ENCODE measurements around the gene CCIN.
"Not testable (repeated sequence)": the region's sequence is repeated elsewhere in the genome, so short reads cannot be mapped to it uniquely, and the experiment has no call there.

The CCIN gene

DNA sequence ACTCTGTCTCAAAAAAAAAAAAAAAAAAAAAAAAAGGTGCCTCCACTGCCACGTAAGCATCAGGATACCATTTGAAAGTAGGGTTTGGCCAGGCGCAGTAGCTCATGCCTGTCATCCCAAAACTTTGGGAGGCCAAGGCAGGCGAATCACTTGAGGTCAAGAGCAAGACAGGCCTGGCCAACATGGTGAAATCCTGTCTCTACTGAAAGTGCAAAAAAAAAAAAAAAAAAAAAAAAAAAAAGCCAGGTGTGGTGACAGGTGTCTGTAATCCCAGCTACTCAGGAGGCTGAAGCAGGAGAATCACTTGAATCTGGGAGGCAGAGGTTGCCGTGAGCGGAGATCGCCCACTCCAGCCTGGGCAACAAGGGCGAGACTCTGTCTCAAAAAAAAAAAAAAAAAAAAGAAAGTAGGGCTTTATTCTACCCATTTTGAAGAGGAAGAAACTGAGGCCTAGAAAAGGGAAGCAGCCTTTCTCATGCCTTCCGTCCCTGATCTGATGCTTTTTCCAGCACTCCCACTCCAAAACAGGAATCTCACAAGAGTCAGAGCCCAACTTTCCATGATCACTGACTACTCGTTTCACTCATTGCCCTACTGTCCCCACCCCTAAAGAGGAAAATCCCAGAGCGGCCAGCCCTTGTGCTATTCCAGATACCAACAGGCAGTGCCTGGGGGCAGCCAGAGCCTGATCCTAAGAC lies 16.3 kb upstream of the CCIN start:
- H3K9me3 ChIP-seq (ENCODE audit: insufficient read depth, low read length) = peaks cover 13% of the 10 kb centered on the region
- no peak for TF ChIP-seq YY1 (IDR thresholded peaks at IDR 0.05; ENCODE audit: insufficient read depth, insufficient read length)
- no peak for TF ChIP-seq ZNF274 (IDR thresholded peaks at IDR 0.05; ENCODE audit: low read depth, low read length)
- no peak for TF ChIP-seq SUZ12 (IDR thresholded peaks at IDR 0.05; ENCODE audit: extremely low read depth, insufficient read depth, insufficient read length)
- DNase-seq (ENCODE audit: low read depth, low spot score) = no peak
- H3K4me3 ChIP-seq (ENCODE audit: insufficient read length, low read depth) = no peak overlapping the region
- H3K27me3 ChIP-seq (ENCODE audit: insufficient read depth, insufficient read length) = no peaks in the 10 kb centered on the region
- no peak overlapping the region for H3K9ac ChIP-seq (ENCODE audit: insufficient read length, low read depth)
- peaks cover 73% of the 10 kb centered on the region for H3K36me3 ChIP-seq (ENCODE audit: insufficient read depth, insufficient read length, low read length)
- peaks cover 7% of the 10 kb centered on the region for H3K4me1 ChIP-seq (ENCODE audit: insufficient read depth, insufficient read length)

DNA sequence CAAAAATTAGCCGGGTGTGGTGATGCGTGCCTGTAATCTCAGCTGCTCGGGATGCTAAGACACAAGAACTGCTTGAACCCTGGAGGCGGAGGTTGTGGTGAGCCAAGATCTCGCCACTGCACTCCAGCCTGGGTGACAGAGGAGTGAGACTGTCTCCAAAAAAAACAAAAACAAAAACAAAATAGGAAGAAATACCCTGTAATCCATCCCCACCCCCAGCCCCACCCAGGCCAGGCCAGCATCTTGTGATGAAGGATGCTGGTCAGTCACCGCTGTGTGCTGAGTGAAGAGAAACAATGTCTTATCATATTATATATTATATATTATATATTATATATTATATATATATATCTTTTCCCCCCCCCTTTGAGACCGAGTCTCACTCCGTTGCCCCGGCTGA lies 15.4 kb upstream of the CCIN start:
- H3K4me1 ChIP-seq (ENCODE audit: insufficient read depth, insufficient read length) = peaks cover 2% of the 10 kb centered on the region
- TF ChIP-seq SUZ12 (IDR thresholded peaks at IDR 0.05; ENCODE audit: extremely low read depth, insufficient read depth, insufficient read length) (no peak), YY1 (IDR thresholded peaks at IDR 0.05; ENCODE audit: insufficient read depth, insufficient read length) (no peak), ZNF274 (IDR thresholded peaks at IDR 0.05; ENCODE audit: low read depth, low read length) (no peak)

DNA sequence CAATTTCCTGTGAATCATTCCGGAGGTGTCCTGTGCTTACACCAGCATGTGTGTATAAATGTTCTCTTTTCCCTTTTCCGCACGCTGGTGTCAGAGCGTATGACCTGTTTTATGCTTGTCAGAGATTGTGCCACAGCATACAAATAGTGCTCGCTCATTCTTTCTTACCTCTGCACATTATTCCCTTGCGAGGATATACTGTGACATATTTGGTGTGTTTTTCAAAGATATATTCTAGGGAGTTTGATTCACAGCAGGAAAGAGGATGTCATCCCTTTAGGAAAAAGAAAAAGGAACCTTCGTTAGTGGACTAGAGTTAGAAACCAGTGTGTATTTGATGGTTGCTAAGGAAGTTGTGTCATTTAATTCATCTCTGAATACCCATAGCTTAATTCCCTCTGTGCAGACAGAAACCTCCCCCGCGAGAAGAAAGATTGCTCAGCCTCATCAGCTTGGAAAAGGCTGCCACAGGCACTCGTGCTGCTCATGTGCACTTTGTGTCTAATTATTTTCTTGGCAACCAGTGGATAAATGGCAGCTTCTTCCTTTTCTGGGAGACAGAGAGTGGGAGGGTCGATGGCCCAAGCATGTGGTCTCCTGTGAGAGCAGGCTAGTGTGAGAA lies 14.7 kb upstream of the CCIN start:
- TF ChIP-seq ZNF274 (IDR thresholded peaks at IDR 0.05; ENCODE audit: low read depth, low read length) = no peak
- TF ChIP-seq YY1 (IDR thresholded peaks at IDR 0.05; ENCODE audit: insufficient read depth, insufficient read length) = no peak
- TF ChIP-seq SUZ12 (IDR thresholded peaks at IDR 0.05; ENCODE audit: extremely low read depth, insufficient read depth, insufficient read length) = no peak
- no peak overlapping the region for H3K4me3 ChIP-seq (ENCODE audit: insufficient read length, low read depth)
- H3K36me3 ChIP-seq (ENCODE audit: insufficient read depth, insufficient read length, low read length) = peaks cover 67% of the 10 kb centered on the region
- H3K9me3 ChIP-seq (ENCODE audit: insufficient read depth, low read length) = peaks cover 13% of the 10 kb centered on the region
- no peaks in the 10 kb centered on the region for H3K27me3 ChIP-seq (ENCODE audit: insufficient read depth, insufficient read length)
- H3K4me1 ChIP-seq (ENCODE audit: insufficient read depth, insufficient read length) = peaks cover 2% of the 10 kb centered on the region
- no peak overlapping the region for H3K9ac ChIP-seq (ENCODE audit: insufficient read length, low read depth)
- DNase-seq (ENCODE audit: low read depth, low spot score) = no peak

More for the DNA sequence above, 15.4 kb upstream of the CCIN start:
- no peak for DNase-seq (ENCODE audit: low read depth, low spot score)
- H3K4me3 ChIP-seq (ENCODE audit: insufficient read length, low read depth) = no peak overlapping the region
- H3K9me3 ChIP-seq (ENCODE audit: insufficient read depth, low read length) = peaks cover 13% of the 10 kb centered on the region
- peaks cover 68% of the 10 kb centered on the region for H3K36me3 ChIP-seq (ENCODE audit: insufficient read depth, insufficient read length, low read length)
- no peak overlapping the region for H3K9ac ChIP-seq (ENCODE audit: insufficient read length, low read depth)
- H3K27me3 ChIP-seq (ENCODE audit: insufficient read depth, insufficient read length) = no peaks in the 10 kb centered on the region

DNA sequence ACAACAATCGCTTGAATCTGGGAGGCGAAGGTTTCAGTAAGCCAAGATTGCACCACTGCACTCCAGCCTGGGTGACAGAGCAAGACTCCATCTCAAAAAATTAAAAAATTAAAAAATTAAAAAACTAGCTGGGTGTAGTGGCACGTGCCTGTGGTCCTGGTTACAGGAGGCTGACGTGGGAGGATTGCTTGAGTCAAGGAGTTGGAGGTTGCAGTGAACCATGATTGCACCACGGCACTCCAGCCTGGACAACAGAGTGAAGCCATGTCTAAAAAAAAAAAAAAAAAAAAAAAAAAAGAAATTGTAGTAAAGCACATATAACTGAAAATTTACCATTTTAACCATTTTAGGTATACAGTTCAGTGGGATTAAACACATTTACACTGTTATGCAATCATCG lies 13.1 kb upstream of the CCIN start:
- Histone ChIP-seq H3K4me1 (ENCODE audit: insufficient read depth, insufficient read length) (no peaks in the 10 kb centered on the region), H3K9me3 (ENCODE audit: insufficient read depth, low read length) (peaks cover 13% of the 10 kb centered on the region), H3K9ac (ENCODE audit: insufficient read length, low read depth) (no peak overlapping the region), H3K27me3 (ENCODE audit: insufficient read depth, insufficient read length) (no peaks in the 10 kb centered on the region), H3K36me3 (ENCODE audit: insufficient read depth, insufficient read length, low read length) (peaks cover 54% of the 10 kb centered on the region), H3K4me3 (ENCODE audit: insufficient read length, low read depth) (no peak overlapping the region)
- TF ChIP-seq ZNF274 (IDR thresholded peaks at IDR 0.05; ENCODE audit: low read depth, low read length) (no peak), YY1 (IDR thresholded peaks at IDR 0.05; ENCODE audit: insufficient read depth, insufficient read length) (no peak), SUZ12 (IDR thresholded peaks at IDR 0.05; ENCODE audit: extremely low read depth, insufficient read depth, insufficient read length) (no peak)
- DNase-seq (ENCODE audit: low read depth, low spot score) = no peak

DNA sequence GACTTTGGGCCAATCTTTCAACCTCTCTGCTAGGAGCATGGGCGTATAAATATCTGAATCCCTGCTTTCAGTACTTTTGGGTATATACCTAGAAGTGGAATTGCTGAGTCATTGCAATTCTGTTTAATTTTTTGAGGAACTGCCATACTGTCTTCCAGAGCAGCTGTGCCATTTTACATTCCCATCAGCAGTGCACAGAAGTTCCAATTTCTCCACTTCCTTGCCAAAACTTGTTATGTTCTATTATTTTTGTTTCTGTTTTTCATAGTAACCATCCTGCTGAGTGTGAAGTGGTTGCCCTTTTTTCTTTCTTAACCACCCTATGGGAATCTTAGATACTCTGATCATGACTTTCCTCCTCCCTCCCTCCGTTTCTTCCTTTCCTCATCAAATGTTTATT lies 11.1 kb upstream of the CCIN start:
- no peak overlapping the region for H3K9ac ChIP-seq (ENCODE audit: insufficient read length, low read depth)
- no peaks in the 10 kb centered on the region for H3K27me3 ChIP-seq (ENCODE audit: insufficient read depth, insufficient read length)
- H3K4me3 ChIP-seq (ENCODE audit: insufficient read length, low read depth) = no peak overlapping the region
- TF ChIP-seq ZNF274 (IDR thresholded peaks at IDR 0.05; ENCODE audit: low read depth, low read length) (no peak), YY1 (IDR thresholded peaks at IDR 0.05; ENCODE audit: insufficient read depth, insufficient read length) (no peak), SUZ12 (IDR thresholded peaks at IDR 0.05; ENCODE audit: extremely low read depth, insufficient read depth, insufficient read length) (no peak)
- H3K9me3 ChIP-seq (ENCODE audit: insufficient read depth, low read length) = peaks cover 13% of the 10 kb centered on the region
- peaks cover 8% of the 10 kb centered on the region for H3K4me1 ChIP-seq (ENCODE audit: insufficient read depth, insufficient read length)
- DNase-seq (ENCODE audit: low read depth, low spot score) = no peak
- peaks cover 42% of the 10 kb centered on the region for H3K36me3 ChIP-seq (ENCODE audit: insufficient read depth, insufficient read length, low read length)

DNA sequence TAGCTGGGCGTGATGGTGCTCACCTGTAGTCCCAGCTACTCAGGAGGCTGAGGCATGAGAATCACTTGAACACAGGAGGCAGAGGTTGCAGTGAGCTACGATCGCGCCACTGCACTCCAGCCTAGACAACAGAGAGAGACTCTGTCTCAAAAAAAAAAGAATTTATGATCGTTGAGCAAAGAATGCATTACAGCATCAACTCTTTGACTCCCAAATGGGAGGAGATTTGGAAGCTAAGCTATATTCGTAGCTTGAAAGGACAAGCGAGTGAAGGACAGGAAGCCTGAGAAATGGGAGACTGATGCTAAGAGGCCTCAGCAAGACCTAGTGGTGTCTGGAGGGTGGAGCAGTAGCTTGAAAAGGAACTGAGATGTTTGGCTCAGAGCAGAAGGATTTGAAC lies 10.3 kb upstream of the CCIN start:
- H3K9ac ChIP-seq (ENCODE audit: insufficient read length, low read depth) = no peak overlapping the region
- peaks cover 12% of the 10 kb centered on the region for H3K4me1 ChIP-seq (ENCODE audit: insufficient read depth, insufficient read length)
- H3K4me3 ChIP-seq (ENCODE audit: insufficient read length, low read depth) = no peak overlapping the region
- H3K9me3 ChIP-seq (ENCODE audit: insufficient read depth, low read length) = peaks cover 13% of the 10 kb centered on the region
- H3K36me3 ChIP-seq (ENCODE audit: insufficient read depth, insufficient read length, low read length) = peaks cover 39% of the 10 kb centered on the region
- TF ChIP-seq SUZ12 (IDR thresholded peaks at IDR 0.05; ENCODE audit: extremely low read depth, insufficient read depth, insufficient read length) (no peak), ZNF274 (IDR thresholded peaks at IDR 0.05; ENCODE audit: low read depth, low read length) (no peak), YY1 (IDR thresholded peaks at IDR 0.05; ENCODE audit: insufficient read depth, insufficient read length) (no peak)
- no peaks in the 10 kb centered on the region for H3K27me3 ChIP-seq (ENCODE audit: insufficient read depth, insufficient read length)
- DNase-seq (ENCODE audit: low read depth, low spot score) = no peak

DNA sequence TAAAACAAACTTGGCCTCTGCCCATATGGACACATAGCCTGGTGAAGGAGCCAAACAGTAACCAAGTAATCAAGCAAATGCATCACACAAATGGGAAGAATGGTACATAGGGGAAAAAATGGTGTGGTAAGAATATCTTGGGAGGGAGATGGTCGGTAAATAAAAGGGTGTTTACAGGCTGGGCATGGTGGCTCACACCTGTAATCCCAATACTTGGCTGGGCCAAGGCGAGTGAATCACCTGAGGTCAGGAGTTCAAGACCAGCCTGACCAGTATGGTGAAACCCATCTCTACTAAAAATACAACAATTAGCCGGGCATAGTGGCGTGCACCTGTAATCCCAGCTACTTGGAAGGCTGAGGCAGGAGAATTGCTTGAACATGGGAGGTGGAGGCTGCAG lies 9.7 kb upstream of the CCIN start:
- peaks cover 36% of the 10 kb centered on the region for H3K36me3 ChIP-seq (ENCODE audit: insufficient read depth, insufficient read length, low read length)
- peaks cover 12% of the 10 kb centered on the region for H3K4me1 ChIP-seq (ENCODE audit: insufficient read depth, insufficient read length)
- not testable (repeated sequence) for DNase-seq (ENCODE audit: low read depth, low spot score); H3K9ac ChIP-seq (ENCODE audit: insufficient read length, low read depth); H3K4me3 ChIP-seq (ENCODE audit: insufficient read length, low read depth); H3K27me3 ChIP-seq (ENCODE audit: insufficient read depth, insufficient read length)
- peaks cover 13% of the 10 kb centered on the region for H3K9me3 ChIP-seq (ENCODE audit: insufficient read depth, low read length)

DNA sequence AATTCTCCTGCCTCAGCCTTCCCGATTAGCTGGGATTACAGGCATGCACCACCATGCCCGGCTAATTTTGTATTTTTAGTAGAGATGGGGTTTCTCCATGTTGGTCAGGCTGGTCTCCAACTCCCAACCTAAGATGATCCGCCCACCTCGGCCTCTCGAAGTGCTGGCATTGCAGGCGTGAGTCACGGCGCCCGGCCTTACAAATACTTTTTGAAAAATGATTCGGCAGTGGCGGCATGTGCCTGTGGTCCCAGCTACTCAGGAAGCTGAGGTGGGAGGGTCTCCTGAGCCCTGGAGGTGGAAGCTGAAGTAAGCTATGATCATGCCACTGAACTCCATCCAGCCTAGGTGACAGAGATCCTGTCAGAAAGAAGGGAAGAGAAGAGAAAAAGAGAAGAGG lies 9.1 kb upstream of the CCIN start:
- H3K36me3 ChIP-seq (ENCODE audit: insufficient read depth, insufficient read length, low read length) = peaks cover 30% of the 10 kb centered on the region
- H3K9me3 ChIP-seq (ENCODE audit: insufficient read depth, low read length) = peaks cover 13% of the 10 kb centered on the region
- H3K4me3 ChIP-seq (ENCODE audit: insufficient read length, low read depth); H3K27me3 ChIP-seq (ENCODE audit: insufficient read depth, insufficient read length); DNase-seq (ENCODE audit: low read depth, low spot score); H3K9ac ChIP-seq (ENCODE audit: insufficient read length, low read depth): not testable (repeated sequence)
- H3K4me1 ChIP-seq (ENCODE audit: insufficient read depth, insufficient read length) = peaks cover 16% of the 10 kb centered on the region
